ENCODE results near the gene COL3A1.

DNA sequence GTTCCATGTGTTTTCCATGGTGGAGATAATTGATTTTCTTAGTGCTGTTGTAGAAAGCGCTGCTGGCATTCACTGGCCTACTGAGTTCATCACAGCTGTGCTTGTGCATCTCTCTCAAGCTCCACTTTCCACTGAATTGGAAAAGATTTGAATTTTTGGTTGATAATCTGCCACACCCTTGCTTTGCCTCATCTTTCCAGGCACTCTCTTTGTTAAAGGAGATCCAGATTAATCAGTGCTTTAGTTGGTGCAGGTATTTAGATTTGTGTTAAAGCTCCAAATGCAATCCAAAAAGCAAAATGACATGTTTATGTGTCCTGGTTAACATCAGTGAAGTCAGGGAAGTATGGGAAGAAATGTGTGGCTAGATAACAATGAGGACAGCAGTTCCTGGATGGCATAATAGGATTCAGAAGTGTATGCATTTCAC, 2.7 kb upstream of the COL3A1 start:
- TF ChIP-seq EZH2phosphoT487 (conservative IDR thresholded peaks at IDR 0.05; ENCODE audit: low read length): no peak
- no peak for TF ChIP-seq CTCF (IDR thresholded peaks at IDR 0.05; ENCODE audit: insufficient read depth, low read length, poor library complexity, severe bottlenecking)

Data from SU-DHL-6 (cell line).